GM12865 (cell line): ENCODE results near the gene PSRC1.

Experiments used
- DNase-seq: peaks from one replicate; pipeline ENCODE4 v3.0.0; 2010; ENCODE audit warnings: low read depth
- H3K4me3 ChIP-seq: 2 replicates; pipeline ENCODE4 v1.5.1; 2011; ENCODE audit warnings: mild to moderate bottlenecking, low read depth, low read length, control low read depth
- TF ChIP-seq, protein P1 (sequence below): IDR thresholded peaks from 2 replicates; pipeline ENCODE4 v1.5.1; 2011; ENCODE audit warnings: low read length, control low read depth, low read depth, inconsistent platforms; ENCODE audit not compliant: insufficient read depth; ENCODE audit errors: missing control alignments

The PSRC1 gene

DNA sequence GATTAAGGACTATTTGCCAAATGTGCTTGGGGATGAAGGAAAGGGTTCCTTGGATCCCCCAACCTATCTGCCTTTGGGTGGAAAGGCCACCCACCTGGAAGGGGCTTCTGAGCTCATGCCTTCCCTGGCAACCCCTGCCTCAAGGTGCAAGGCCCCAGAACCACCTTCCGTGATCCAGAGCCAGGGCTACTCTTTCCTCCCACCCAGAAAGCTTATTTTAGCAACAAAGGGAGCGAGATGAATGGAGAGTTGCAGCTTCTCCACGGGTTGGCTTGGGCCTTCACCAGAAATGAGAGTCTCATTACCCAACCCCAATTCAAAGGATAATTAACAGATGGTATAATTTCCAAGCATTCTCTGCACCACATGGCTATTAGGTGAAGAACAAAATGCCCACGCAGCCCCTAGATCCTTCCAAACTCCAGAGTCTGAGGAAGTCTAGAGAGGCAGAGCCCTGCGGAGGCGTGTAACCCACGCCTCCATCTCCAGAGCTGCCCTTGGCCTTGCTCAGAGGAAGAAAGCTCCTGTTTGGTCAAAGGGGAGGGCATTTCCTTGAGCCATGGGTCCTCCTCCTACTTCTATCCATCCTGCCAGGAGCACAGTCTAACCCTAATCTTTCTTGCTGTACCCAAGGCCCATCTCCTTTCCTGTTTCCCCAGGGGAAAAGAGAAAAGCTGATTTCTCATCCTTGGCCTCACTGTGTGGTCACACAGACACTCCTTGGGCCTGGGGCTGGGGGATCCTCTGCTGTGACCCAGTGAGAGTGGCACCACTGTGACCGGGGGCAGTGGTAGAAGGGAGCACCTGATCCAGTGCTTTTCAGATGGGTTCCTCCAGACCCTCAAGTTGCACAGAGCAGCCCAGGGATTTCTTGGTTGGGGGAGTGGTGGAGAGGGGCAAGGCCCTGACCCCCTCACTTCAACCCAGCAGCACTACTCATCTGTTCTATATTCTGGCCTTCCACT is 35.3 kb downstream of the PSRC1 start:
- TF ChIP-seq, protein P1, sequence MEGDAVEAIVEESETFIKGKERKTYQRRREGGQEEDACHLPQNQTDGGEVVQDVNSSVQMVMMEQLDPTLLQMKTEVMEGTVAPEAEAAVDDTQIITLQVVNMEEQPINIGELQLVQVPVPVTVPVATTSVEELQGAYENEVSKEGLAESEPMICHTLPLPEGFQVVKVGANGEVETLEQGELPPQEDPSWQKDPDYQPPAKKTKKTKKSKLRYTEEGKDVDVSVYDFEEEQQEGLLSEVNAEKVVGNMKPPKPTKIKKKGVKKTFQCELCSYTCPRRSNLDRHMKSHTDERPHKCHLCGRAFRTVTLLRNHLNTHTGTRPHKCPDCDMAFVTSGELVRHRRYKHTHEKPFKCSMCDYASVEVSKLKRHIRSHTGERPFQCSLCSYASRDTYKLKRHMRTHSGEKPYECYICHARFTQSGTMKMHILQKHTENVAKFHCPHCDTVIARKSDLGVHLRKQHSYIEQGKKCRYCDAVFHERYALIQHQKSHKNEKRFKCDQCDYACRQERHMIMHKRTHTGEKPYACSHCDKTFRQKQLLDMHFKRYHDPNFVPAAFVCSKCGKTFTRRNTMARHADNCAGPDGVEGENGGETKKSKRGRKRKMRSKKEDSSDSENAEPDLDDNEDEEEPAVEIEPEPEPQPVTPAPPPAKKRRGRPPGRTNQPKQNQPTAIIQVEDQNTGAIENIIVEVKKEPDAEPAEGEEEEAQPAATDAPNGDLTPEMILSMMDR, result no peak
- H3K4me3 ChIP-seq, result no peak overlapping the region
- DNase-seq, result no peak

DNA sequence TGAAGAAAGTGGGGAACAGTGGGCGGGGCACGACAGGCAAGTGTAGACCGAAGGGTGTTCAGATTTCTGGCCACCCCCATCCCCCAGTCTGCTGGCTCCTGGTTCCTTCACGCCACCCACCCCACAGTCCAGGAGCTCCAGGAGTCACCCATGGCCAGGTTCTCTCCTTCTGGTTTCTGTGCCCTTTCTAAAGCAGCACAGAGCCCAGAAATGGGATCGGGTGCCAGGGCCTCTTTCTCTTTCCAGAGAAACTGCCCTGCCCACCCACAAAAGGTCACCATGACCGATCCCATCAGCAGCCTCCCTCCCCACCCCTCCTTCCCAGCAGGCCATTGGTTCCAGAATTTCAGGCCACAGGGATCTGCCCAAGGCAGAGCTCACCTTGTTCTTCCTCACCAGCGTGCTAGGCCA is 36.8 kb downstream of the PSRC1 start:
- H3K4me3 ChIP-seq, result no peak overlapping the region
- TF ChIP-seq, protein P1, result no peak
- DNase-seq, result no peak

DNA sequence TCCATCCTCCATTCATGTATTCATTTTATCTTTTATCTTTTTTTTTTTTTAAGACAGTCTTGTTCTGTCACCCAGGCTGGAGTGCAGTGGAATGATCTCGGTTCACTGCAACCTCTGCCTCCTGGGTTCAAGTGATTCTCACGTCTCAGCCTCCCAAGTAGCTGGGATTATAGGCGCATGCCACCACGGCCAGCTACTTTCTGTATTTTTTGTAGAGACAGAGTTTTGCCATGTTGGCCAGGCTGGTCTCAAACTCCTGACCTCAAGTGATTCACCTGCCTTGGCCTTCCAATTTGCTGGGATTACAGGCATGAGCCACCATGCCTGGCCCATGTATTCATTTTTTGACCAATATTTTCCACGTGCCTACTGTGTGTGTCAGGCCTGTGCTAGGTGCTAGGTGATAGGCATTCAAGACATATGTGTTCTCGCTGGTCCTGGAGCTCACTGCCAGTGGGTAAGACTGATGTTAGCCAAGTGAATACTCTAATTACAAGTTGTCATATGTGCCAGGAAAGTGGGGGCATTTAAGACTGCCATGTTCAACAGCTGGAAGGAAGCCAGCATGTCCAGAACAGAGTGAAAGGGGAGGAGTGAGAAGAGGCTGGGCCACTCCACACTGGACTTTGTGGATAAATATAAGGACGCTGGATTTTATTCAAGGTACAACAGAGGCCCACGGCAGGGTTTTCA is 38.9 kb downstream of the PSRC1 start:
- H3K4me3 ChIP-seq, result no peak overlapping the region
- DNase-seq, result no peak
- TF ChIP-seq, protein P1, result no peak

DNA sequence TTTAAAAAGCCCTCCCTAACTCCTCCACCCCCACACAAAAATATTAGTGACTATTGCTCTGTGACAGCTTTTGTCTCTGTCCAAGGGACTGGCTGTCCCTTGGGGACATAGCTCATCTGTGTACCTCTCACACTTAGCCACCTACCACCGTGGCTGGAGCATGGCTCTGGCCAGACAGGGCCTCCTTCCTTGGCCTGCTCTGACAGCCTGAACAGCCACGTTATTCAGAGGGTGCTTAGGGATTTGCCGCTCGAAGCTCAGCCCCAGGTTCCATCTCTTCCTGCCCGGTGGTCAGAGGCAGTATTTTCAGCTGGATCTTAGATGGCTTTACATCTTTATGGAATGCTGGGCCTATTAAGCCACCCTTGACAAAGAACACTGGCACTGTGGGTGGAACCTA is 39.7 kb downstream of the PSRC1 start:
- TF ChIP-seq, protein P1, result no peak
- DNase-seq, result no peak
- no peak overlapping the region for H3K4me3 ChIP-seq

DNA sequence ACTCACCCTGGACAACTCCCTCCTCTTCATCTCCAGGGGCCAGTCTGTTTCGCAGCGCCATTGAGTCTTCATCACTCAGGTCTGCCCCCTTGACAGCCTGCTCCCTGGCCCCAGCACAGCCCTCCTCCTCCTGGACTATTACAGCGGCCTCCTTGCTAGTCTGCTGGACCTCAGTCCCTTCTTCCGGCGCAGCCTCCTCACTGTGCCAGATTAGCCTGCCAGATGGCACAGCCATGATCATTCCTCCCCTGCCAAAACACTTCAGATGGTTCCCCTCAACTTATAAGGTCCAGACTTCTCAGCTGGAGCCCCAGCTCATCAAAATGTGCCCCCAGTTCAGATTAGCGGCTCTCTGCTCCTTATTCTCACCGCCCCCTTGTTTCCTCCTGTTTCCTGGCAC is 40.6 kb downstream of the PSRC1 start:
- TF ChIP-seq, protein P1, result no peak
- no peak for DNase-seq
- H3K4me3 ChIP-seq, result no peak overlapping the region

DNA sequence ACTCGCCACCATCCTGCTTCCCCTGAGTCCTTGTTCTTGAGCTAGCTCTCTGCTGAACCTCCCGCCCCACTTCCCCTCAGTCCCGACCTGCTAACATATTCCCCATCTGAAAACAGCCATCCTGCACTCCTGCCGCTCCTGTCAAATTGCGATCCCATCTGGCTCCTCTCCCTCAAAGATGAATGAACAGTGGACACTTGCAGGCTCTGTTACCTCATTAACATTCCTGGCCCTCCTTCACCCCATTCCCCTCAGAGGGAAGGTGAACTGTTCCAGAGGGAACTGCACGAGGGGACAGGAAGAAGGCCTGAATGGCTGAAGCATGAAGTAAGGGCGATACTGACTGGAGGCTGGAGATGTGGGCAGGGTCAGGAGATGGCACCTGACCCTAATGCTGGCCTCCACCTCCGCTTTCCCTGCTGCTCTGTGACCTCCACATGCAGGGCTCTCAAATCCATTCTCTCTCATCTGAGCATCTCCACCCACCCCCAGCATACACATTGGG is 41.1 kb downstream of the PSRC1 start:
- no peak for DNase-seq
- H3K4me3 ChIP-seq, result no peak overlapping the region

More for the DNA sequence above, 41.1 kb downstream of the PSRC1 start:
- TF ChIP-seq, protein P1, result no peak
